Measurements from ENCODE around the gene GFOD2. TPM values are rescaled to one million over a fixed set of nuclear protein-coding genes. Genes with fewer than 3 reads are reported as not detected.
A peak's percentile ranks its signal among the peaks of the same experiment; 100 is the strongest.

GFOD2 gene
- polyA plus RNA-seq, 3 donors, result 3.7 to 9.4 (median 3.8) TPM

- Histone ChIP-seq H3K9ac (ENCODE audit: insufficient read depth, low read length, poor library complexity, severe bottlenecking) (no peak overlapping the region), H3K4me2 (replicated peaks; ENCODE audit: extremely low read depth, low read length, poor library complexity, severe bottlenecking) (peak overlapping the region; percentile 98)
- peak in 1 of 3 donors; percentile 38 for DNase-seq
Measured at GRCh38 chr16:67668495-67669157, 50.5 kb downstream of the GFOD2 start.

More at GRCh38 chr16:67668495-67669157, 50.5 kb downstream of the GFOD2 start:
- Histone ChIP-seq H3K79me2 (ENCODE audit: insufficient read depth, low read length) (no peaks in the 10 kb centered on the region), H3K27me3 (ENCODE audit: control insufficient read depth in 2 of 2, insufficient read depth in 2 of 2, low read length in 2 of 2) (no peaks in the 10 kb centered on the region), H3K9me3 (replicated peaks in 1 of 2; ENCODE audit: control insufficient read depth in 1 of 2, insufficient read depth in 1 of 2, low read length in 2 of 2) (no peaks in the 10 kb centered on the region), H3K27ac (ENCODE audit: low read depth in 1 of 2, low read length in 2 of 2) (peak overlapping the region; percentile 58 to 65), H2AFZ (ENCODE audit: insufficient read depth, low read depth, low read length, poor library complexity, severe bottlenecking) (peak overlapping the region; percentile 100), H3K4me3 (replicated peaks in 1 of 3; ENCODE audit: low read depth in 2 of 3, low read length in 3 of 3) (no peak overlapping the region), H3K4me1 (ENCODE audit: control insufficient read depth in 1 of 2, insufficient read depth in 2 of 2, low read length in 2 of 2) (peaks cover 40 to 50% of the 10 kb centered on the region in 2 donors), H4K20me1 (ENCODE audit: insufficient read depth, low read length) (no peaks in the 10 kb centered on the region), H3K36me3 (replicated peaks in 1 of 2; ENCODE audit: control insufficient read depth in 1 of 2, insufficient read depth in 2 of 2, low read length in 2 of 2) (no peaks in the 10 kb centered on the region)
- Mint-ChIP-seq H3K4me3 (no peak overlapping the region), H3K27ac (peak overlapping the region; percentile 5 to 85 (median 23)), H3K36me3 (peaks cover 5 to 6% of the 10 kb centered on the region in 2 donors), H3K27me3 (ENCODE audit: low read depth in 3 of 3) (peaks cover 0 to 2% (median 0%) of the 10 kb centered on the region in 3 donors), H3K9me3 (peaks cover 0 to 2% (median 0%) of the 10 kb centered on the region in 7 donors), H3K4me1 (peaks cover 42% of the 10 kb centered on the region)
- 68% methylated on average over 3 of the region's 6 CpGs for WGBS (ENCODE audit: insufficient coverage)
- peak; percentile 29 for TF ChIP-seq CTCF (IDR thresholded peaks at IDR 0.05)
- intact Hi-C loops (cut with micrococcal nuclease), result loop anchor here (5.0 to 10.0 kb wide), 8 partner anchors 49 to 416 kb away; partner anchors contain the start of genes CENPT (in 1 of the 2), CTCF (in 1 of the 2), GFOD2 (in 1 of the 2) and NFATC3 (in 1 of the 2)
